Liver (tissue), 9 donors: ENCODE measurements around the gene UBASH3B. TPM values are rescaled to one million over a fixed set of nuclear protein-coding genes. Genes with fewer than 3 reads are reported as not detected.
"Not testable (repeated sequence)": the region's sequence is repeated elsewhere in the genome, so short reads cannot be mapped to it uniquely, and the experiment has no call there.

Experiments used
- DNase-seq: peaks from one replicate; pipeline ENCODE4 v3.0.0-alpha.2; 2017; ENCODE audit warnings: low spot score
- H3K27ac ChIP-seq, 2 donors: one replicate each; pipeline ENCODE4 v1.7.0; 2013; ENCODE audit warnings: inconsistent platforms in 2 of 2, low read length in 2 of 2, control low read depth in 1 of 2, low read depth in 1 of 2, mild to moderate bottlenecking in 1 of 2
- H3K27me3 ChIP-seq, 4 donors: one replicate each; pipeline versions ENCODE4 v1.6.1 to v1.7.0; 2013; ENCODE audit warnings: low read length in 3 of 4, inconsistent platforms in 1 of 4, mild to moderate bottlenecking in 1 of 4, moderate library complexity in 1 of 4; ENCODE audit not compliant: control insufficient read depth in 4 of 4, insufficient read depth in 4 of 4
- H3K36me3 ChIP-seq, 4 donors: one replicate each; pipeline versions ENCODE4 v1.6.1 to v1.7.0; 2013; ENCODE audit warnings: low read length in 3 of 4, mild to moderate bottlenecking in 3 of 4, low read depth in 1 of 4, moderate library complexity in 1 of 4; ENCODE audit not compliant: control insufficient read depth in 4 of 4, insufficient read depth in 3 of 4
- H3K4me1 ChIP-seq, 4 donors: one replicate each; pipeline versions ENCODE4 v1.6.1 to v1.7.0; 2013; ENCODE audit warnings: low read length in 3 of 4, mild to moderate bottlenecking in 3 of 4, moderate library complexity in 1 of 4; ENCODE audit not compliant: control insufficient read depth in 4 of 4, insufficient read depth in 4 of 4
- H3K4me3 ChIP-seq, 3 donors: one replicate each; pipeline versions ENCODE4 v1.6.1 to v1.7.0; 2013; ENCODE audit warnings: low read length in 3 of 3, control low read depth in 1 of 3, low read depth in 1 of 3, mild to moderate bottlenecking in 1 of 3
- H3K9ac ChIP-seq, 2 donors: one replicate each; pipeline ENCODE4 v1.7.0; 2013; ENCODE audit warnings: low read length in 2 of 2, mild to moderate bottlenecking in 2 of 2, moderate library complexity in 2 of 2, control low read depth in 1 of 2, low read depth in 1 of 2
- H3K9me3 ChIP-seq, 4 donors: one replicate each; pipeline versions ENCODE4 v1.6.1 to v1.7.0; 2013; ENCODE audit warnings: low read length in 3 of 4; ENCODE audit not compliant: control insufficient read depth in 4 of 4
- ATF3 ChIP-seq: IDR thresholded peaks from 2 replicates; pipeline ENCODE4 v1.6.1; 2016; ENCODE audit warnings: antibody characterized with exemption
- EGR1 ChIP-seq, 2 donors: IDR thresholded peaks; 2 replicates each; pipeline ENCODE4 v1.6.1; 2016 to 2018; ENCODE audit warnings: antibody characterized with exemption in 2 of 2, low read depth in 2 of 2
- FOXA1 ChIP-seq: IDR thresholded peaks from 2 replicates; pipeline ENCODE4 v1.6.1; 2016; ENCODE audit warnings: antibody characterized with exemption
- FOXA2 ChIP-seq: IDR thresholded peaks from 2 replicates; pipeline ENCODE4 v1.6.1; 2016; ENCODE audit warnings: antibody characterized with exemption
- GABPA ChIP-seq, 2 donors: IDR thresholded peaks in 1 of 2; conservative IDR thresholded peaks in 1 of 2; 2 replicates each; pipeline ENCODE4 v1.6.1; 2016; ENCODE audit warnings: antibody characterized with exemption in 2 of 2, mild to moderate bottlenecking in 1 of 2, moderate library complexity in 1 of 2
- HNF4A ChIP-seq, 2 donors: conservative IDR thresholded peaks; 2 replicates each; pipeline ENCODE4 v1.6.1; 2016; ENCODE audit warnings: antibody characterized with exemption in 2 of 2, mild to moderate bottlenecking in 2 of 2
- HNF4G ChIP-seq: IDR thresholded peaks from 2 replicates; pipeline ENCODE4 v1.6.1; 2016; ENCODE audit warnings: antibody characterized with exemption
- JUND ChIP-seq, 2 donors: IDR thresholded peaks; 2 replicates each; pipeline ENCODE4 v1.6.1; 2016; ENCODE audit warnings: antibody characterized with exemption in 2 of 2
- NR2F2 ChIP-seq: IDR thresholded peaks from 2 replicates; pipeline ENCODE4 v1.6.1; 2016; ENCODE audit warnings: antibody characterized with exemption
- REST ChIP-seq: IDR thresholded peaks from 2 replicates; pipeline ENCODE4 v1.6.1; 2016; ENCODE audit warnings: antibody characterized with exemption, mild to moderate bottlenecking
- RXRA ChIP-seq, 2 donors: IDR thresholded peaks; 2 replicates each; pipeline ENCODE4 v1.6.1; 2017 to 2018; ENCODE audit warnings: antibody characterized with exemption in 2 of 2, mild to moderate bottlenecking in 1 of 2
- SP1 ChIP-seq: IDR thresholded peaks from 2 replicates; pipeline ENCODE4 v1.6.1; 2018; ENCODE audit warnings: antibody characterized with exemption, mild to moderate bottlenecking
- TAF1 ChIP-seq: conservative IDR thresholded peaks from 2 replicates; pipeline ENCODE4 v1.6.1; 2016; ENCODE audit warnings: antibody characterized with exemption, mild to moderate bottlenecking
- YY1 ChIP-seq: IDR thresholded peaks from 2 replicates; pipeline ENCODE4 v1.6.1; 2016; ENCODE audit warnings: antibody characterized with exemption, mild to moderate bottlenecking
- WGBS: extraction: QIAGEN DNeasy Blood & Tissue Kit; methylation state at CpG from one replicate; pipeline ENCODE4 v1.1.7; 2013; 5-methylcytosine and 5-hydroxymethylcytosine counted together
- polyA plus RNA-seq, 2 donors: library from polyadenylated mRNA; stranded (reverse) in 1 of 2; unstranded in 1 of 2; fragments of 200-250 nt in 1 of 2; fragments of >200 nt in 1 of 2; fragmentation: Nextera tagmentation in 1 of 2; extraction: Ambion mirVana in 1 of 2; gene quantifications; one replicate each; pipeline versions ENCODE4 v1.2.1 to v1.2.3, GENCODE V29; 2013 to 2015
- total RNA-seq, 2 donors: library from RNA; depleted of rRNA; stranded (reverse); fragments of >200 nt; gene quantifications; one replicate each; pipeline ENCODE4 v1.2.3, GENCODE V29; 2014
- TF ChIP-seq, protein P1 (sequence below): IDR thresholded peaks from 2 replicates; pipeline ENCODE4 v1.6.1; 2016; ENCODE audit warnings: antibody characterized with exemption
- TF ChIP-seq, protein P2 (sequence below): fragments of 150-350 bp; IDR thresholded peaks from 2 replicates; pipeline ENCODE4 v1.5.1; 2017; ENCODE audit warnings: improper control_type of control experiment, low read depth, low read length; ENCODE audit not compliant: missing input control
- donor health status: healthy.
- donor health status: healthy.
- donor health status: healthy.
- donor health status: healthy.
- donor health status: healthy.

Gene UBASH3B
- total and polyA plus RNA-seq, 4 donors = 0.48 to 5.5 (median 2.5) TPM

DNA sequence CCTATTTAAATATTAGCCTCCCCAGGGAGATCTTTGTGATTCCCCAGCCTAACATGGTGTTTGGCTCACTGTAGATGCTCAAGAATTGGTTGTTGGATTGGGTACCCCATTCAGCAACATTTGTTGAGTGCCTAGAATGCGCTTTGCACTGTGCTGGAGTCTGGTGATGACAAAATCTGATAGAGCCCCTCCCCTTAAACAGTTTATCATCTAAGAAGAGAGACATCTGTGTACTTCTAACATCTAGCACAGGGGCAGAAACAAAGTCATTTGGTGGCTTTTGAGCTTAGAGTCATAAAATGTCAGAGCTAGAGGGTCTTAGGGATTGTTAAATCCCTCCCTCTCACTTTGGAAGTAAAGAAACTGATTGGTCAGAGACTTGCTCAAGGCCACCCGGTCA is 73.0 kb downstream of the UBASH3B start (continued):
- TF ChIP-seq REST = no peak
- TF ChIP-seq, protein P1, sequence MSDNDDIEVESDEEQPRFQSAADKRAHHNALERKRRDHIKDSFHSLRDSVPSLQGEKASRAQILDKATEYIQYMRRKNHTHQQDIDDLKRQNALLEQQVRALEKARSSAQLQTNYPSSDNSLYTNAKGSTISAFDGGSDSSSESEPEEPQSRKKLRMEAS = no peak
- TF ChIP-seq JUND (IDR thresholded peaks at IDR 0.05) = no peak

DNA sequence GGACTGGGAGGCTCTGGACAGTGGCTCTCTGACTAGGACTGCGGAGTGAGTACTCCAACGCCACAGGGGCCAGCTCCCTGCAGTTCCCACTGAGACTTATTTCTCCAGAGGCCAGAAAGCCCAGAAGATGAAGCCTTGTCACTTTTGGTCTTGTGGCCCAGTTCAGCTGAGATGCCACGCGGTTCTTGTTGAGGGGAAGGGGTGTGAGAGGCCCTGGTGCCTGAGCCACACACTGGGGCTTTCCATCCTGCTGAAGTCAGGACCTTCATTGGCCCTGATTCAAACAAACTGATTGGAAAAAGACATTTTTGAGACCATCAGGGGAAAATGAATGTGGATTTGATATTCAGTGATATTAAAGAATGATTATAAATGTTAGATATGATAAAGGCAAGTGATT is 73.6 kb downstream of the UBASH3B start:
- Histone ChIP-seq H3K27ac (no peak overlapping the region), H3K4me3 (no peak overlapping the region), H3K27me3 (no peaks in the 10 kb centered on the region), H3K9ac (no peak overlapping the region), H3K9me3 (no peaks in the 10 kb centered on the region), H3K4me1 (peaks cover 0 to 4% (median 2%) of the 10 kb centered on the region in 4 donors), H3K36me3 (no peaks in the 10 kb centered on the region)
- WGBS = 89% methylated on average over 4 of the region's 4 CpGs
- TF ChIP-seq HNF4G = no peak
- no peak for TF ChIP-seq SP1
- no peak for TF ChIP-seq FOXA2
- no peak for TF ChIP-seq REST
- TF ChIP-seq EGR1 (IDR thresholded peaks at IDR 0.05; ENCODE audit: low read depth in 2 of 2) = no peak
- no peak for TF ChIP-seq ATF3
- no peak for TF ChIP-seq NR2F2
- TF ChIP-seq RXRA (IDR thresholded peaks at IDR 0.05) = no peak
- TF ChIP-seq TAF1 = no peak
- no peak for TF ChIP-seq YY1
- TF ChIP-seq FOXA1 = no peak
- TF ChIP-seq HNF4A (conservative IDR thresholded peaks at IDR 0.05) = no peak
- no peak for TF ChIP-seq GABPA (IDR thresholded peaks at IDR 0.05 in 1 of 2, conservative IDR thresholded peaks at IDR 0.05 in 1 of 2)
- TF ChIP-seq, protein P2, sequence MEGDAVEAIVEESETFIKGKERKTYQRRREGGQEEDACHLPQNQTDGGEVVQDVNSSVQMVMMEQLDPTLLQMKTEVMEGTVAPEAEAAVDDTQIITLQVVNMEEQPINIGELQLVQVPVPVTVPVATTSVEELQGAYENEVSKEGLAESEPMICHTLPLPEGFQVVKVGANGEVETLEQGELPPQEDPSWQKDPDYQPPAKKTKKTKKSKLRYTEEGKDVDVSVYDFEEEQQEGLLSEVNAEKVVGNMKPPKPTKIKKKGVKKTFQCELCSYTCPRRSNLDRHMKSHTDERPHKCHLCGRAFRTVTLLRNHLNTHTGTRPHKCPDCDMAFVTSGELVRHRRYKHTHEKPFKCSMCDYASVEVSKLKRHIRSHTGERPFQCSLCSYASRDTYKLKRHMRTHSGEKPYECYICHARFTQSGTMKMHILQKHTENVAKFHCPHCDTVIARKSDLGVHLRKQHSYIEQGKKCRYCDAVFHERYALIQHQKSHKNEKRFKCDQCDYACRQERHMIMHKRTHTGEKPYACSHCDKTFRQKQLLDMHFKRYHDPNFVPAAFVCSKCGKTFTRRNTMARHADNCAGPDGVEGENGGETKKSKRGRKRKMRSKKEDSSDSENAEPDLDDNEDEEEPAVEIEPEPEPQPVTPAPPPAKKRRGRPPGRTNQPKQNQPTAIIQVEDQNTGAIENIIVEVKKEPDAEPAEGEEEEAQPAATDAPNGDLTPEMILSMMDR = no peak
- no peak for DNase-seq

- H3K9ac ChIP-seq, H3K27me3 ChIP-seq, H3K9me3 ChIP-seq, DNase-seq, H3K27ac ChIP-seq, H3K36me3 ChIP-seq, H3K4me1 ChIP-seq, H3K4me3 ChIP-seq: not testable (repeated sequence)
- 96% methylated on average over 8 of the region's 8 CpGs for WGBS
Observed at GRCh38 chr11:122730694-122731093, 75.2 kb downstream of the UBASH3B start.
